NOMO-1 treated with dmso at 0.1 percent for 144 hours (cell line): ENCODE measurements around the gene FRMD4A.
A peak's percentile ranks its signal among the peaks of the same experiment; 100 is the strongest.
"Not testable (repeated sequence)": the region's sequence is repeated elsewhere in the genome, so short reads cannot be mapped to it uniquely, and the experiment has no call there.

Experiments used
- DNase-seq: peaks from one replicate; lab custom pipeline; 2025; ENCODE audit not compliant: unreplicated experiment; lab: John Stamatoyannopoulos, UW

The FRMD4A gene

DNA sequence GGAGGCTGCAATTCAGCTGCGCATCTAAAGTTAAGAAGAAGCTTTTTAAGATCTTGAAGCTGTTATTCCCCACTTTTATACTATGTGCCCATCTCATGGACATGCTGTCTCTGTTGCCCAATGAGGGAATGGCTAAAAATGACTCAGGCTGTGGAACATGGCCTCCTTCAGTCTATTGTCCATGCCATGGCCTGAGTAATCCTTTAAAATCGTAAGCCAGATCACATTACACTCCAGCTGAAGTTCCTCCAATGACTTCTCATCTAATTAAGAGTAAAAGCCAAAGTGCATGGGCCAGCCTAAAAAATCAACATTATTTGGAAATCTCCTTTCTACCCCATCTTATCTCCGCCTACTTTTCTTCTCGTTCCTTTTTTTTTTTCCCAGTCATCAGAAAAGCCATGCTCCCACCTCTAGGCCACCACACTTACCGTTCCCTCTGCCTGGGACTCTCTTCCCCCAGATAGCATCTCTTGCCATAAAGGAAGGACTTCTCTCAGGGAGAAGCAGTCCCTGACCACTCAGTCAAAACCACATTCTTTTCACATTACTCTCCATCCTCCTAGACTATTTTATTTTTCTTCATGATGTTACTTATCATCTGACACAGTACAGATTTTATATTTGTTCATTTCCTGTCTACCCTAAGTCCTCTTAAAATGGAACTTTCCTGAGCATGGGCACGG is 406.5 kb downstream of the FRMD4A start:
- no peak for DNase-seq

DNA sequence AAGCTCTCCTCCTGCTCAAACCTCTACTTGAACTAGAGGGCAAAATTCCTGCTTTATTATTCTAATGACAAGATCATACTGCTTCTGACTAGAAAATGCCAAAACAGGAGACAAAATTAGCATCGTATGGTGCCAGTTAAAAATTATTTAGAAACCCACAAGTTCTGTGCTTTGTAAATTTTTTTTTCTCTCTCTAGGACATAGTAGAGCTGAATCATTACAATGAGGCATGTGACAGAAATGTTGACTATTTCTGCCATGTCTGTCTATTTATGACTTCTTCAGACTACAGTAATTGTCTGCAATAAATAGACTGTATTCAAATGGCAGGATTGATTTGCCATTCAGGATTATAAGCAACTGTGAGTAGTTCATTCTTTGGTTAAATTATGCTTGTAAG is 408.1 kb downstream of the FRMD4A start:
- no peak for DNase-seq

DNA sequence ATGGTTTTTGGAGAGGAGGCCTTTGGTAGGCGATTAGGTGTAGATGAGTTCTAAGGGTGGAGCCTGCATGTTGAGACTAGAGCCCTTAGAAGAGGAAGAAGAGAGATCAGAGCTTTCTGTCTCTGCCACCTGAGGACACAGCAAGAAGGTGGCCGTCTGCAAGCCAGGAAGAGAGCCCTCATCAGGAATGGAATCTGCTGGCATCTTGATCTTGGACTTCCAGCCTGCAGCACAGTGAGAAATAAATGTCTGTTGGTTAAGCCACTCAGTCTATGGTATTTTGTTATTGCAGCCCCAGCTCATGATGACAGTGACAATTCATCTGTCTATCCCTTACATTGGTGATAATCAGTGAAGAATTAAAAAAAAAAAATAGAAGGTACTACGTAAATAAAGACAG is 408.8 kb downstream of the FRMD4A start:
- DNase-seq: no peak

DNA sequence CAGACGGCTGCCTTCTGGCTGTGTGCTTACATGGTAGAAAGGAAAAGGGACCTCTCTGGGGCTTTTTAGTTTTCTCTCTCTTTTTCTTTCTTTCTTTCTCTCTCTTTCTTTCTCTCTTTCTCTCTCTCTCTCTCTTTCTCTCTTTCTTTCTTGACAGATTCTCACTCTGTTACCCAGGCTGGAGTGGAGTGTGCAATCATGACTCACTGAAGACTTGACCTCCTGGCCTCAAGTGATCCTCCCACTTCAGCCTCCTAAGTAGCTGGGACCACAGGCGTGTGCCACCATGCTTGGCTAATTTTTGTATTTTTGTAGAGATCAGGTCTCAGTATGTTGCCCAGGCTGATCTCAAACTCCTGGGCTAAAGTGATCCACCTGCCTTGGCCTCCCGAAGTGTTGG is 409.6 kb downstream of the FRMD4A start:
- not testable (repeated sequence) for DNase-seq

DNA sequence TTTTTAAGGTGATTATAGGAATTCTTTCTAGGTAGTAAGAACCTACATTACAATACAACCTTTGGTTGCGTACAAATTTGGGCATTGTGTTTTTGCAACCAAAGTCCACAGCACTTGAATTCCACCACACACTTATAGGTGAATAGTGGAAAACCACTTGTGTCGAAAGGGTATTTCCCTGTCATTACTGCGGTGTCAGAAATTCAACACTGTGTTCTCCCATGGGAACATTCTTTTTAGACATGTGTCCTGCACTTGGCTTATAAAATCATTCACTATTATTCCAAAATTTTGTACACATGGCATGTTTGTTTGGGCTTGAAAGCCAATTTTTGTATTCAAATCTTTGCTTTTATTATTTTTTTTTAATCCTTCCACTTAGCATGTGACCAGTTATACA is 410.3 kb downstream of the FRMD4A start:
- no peak for DNase-seq

DNA sequence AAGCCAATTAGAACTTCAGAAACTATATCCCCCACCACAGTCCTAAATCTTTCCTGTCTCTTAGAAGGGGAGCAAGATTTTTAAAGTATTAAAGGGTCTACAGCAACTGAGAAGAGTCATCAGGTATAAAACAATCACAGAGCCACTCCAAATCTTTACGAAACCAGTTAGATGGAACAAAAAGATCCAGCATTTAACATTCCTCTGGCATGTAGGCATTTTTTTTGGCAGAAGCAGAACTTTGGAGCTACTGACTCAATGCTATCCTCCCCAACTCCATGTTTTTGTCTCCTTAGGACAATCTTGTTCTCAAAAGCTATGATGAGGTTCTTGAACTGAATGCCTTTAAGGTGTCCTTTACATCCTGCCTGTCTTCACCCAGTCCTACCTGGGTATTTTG is 410.7 kb downstream of the FRMD4A start:
- no peak for DNase-seq

DNA sequence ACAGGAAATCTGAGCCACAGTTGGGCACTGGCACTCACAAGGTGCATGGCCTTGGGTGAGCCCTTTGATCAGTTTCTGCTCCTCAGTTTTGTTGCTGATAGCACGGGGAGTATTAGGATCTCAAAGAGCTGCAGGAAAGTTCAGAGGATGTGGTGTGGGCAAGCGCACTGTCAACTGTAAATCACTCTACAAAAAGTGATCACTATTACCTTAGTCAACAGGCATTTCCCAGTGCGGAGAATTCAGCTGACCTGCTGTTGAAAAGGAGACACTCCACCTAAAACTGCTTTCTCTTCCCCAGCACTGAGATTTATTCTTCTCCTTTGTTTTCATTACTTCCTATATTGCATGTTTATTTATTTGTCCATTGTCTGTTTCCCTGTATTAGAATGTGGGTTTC is 412.9 kb downstream of the FRMD4A start:
- no peak for DNase-seq

DNA sequence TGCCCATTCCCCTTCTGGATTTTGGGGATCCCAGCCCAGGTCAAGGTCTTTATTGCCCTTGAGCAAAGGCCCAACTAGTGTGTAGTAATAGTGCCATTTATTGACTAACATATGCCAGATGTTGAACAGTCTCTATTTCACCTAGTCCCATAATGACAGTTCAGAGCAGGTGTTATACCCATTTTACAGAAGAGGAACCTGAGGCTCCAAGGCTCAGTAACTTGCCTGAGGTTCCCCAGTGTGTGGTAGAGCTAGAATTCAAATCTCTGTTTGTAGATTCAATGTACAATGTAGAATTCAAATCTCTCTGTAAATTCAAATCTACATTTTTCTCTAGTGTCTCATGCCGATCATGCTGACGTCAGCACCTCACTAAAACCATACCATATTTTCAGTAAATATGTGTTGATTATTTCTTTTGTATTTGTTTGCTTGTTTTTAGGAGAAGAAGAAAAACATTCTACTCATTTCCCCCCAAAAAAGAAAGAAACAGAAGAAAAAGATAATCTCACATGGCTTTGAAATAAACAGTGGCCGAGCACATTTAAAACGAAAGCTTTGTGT is 414.3 kb downstream of the FRMD4A start:
- no peak for DNase-seq

DNA sequence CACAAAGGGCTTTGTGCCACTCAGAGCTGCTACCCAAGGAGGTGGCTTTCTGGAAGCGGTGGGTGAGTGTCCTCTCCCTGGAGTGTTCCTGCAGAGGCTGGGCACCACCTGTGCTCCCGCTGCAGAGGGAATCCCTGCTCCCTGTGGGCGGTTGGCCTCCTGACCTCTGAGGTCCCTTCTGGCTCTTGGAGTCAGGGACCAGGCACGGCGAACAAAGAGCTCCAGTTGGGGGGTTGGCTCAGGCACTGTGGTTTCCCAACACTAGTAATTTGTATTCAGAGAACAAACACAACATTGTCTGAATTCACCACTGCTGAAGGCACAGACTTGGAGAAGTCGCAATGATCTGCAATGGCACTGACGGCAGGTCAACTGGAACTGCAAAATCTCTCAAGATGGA is 415.0 kb downstream of the FRMD4A start:
- no peak for DNase-seq

DNA sequence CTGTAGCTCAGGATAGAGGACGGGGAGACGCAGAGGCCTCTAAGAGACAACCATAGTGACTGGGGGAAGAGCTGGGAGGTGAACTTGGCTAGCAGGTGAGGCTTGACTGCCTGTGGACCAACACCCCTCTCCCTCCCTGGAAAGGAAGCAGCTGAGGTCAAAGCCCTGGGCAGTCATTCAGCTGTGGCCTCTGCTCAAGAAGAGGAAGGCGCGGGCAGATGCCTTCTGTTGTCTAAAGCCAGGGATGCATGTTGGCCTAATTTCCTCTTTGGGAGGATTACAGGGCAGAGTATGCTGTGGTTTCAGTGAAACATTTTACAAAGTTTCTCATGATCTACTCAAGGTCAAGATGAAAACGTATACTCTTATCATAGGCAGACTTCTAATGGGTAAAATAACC is 416.8 kb downstream of the FRMD4A start:
- no peak for DNase-seq

DNA sequence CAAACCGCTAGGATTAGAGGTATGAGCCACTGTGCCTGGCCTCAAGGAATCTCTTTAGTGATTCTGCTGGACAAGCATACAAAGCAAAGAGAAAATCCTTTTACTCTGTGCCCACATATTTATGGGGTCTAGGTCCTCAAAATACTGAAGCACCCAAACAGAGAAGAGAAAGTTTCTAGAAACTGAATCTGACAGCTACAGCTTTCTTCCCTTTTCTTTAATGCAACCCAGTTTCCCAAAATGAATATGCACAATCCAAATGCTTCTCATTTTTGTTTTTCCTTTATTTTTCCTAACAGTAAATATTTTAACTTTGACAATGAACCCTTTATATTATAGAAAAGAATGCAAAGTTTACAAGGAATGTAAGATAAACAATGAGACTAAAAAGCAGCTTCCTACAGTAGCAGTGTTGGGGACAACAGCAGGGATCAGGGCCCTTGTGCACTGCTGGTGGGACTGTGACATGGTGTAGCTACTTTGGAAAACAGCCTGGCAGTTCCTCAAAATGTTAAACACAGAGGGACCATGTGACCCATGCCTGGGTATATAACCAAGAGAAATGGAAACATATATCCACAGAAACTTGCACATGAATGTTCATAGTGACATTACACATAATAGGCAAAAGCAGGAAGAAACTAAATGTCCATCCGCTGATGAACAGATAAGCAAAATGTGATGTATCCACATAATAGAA is 418.8 kb downstream of the FRMD4A start:
- no peak for DNase-seq

DNA sequence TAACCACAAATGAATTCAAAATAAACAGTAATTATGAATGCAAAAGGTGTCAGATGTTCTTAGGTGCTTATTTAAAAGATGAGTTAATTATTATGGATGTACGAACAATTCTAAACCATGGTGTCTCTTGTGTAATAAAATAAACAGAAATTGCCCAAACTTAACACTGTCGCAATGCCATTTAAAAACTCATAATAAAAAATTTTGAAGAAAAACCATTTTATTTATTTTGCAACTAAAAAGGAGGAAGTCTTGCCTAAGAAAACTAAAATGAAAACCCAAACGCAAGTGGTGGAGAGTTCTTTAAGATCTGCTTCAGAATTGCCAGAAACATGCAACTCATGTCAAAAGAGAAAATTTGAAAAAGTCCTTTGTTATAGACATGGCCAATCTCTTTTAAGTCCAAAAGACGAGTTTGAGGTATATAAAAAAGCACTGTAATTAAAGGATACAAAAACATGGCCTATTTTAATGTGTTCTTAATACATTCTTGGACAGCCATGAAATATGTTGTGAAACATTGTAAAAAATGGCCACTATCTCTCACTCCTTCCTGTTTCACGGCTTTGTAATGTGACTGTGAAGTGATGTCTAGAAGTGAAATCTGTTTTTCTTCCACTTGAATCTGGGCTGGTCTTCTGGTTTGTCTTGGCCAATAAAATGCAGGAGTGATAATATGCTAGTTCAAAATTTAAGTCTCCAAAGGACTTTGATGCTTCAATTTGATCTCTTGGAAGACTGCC is 421.0 kb downstream of the FRMD4A start:
- peak; percentile 47 for DNase-seq

DNA sequence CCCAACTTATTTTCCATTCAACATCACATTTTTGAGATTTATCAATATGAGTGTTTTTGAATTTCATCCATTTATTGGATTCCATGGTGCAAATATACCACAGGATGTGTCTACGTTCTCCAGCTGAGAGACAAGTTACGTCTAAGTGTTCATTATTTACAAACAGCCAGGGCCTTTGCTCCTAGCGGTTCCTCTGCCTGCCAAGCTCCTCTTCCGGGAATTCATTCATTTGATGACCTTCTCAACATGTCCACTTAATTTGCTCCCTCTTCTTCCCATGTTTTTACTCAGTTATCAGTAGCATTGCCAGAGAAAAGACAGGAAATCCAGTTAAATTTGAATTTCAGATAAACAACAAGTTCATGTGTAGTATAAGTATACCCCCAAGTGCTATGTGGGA is 422.2 kb downstream of the FRMD4A start:
- no peak for DNase-seq

DNA sequence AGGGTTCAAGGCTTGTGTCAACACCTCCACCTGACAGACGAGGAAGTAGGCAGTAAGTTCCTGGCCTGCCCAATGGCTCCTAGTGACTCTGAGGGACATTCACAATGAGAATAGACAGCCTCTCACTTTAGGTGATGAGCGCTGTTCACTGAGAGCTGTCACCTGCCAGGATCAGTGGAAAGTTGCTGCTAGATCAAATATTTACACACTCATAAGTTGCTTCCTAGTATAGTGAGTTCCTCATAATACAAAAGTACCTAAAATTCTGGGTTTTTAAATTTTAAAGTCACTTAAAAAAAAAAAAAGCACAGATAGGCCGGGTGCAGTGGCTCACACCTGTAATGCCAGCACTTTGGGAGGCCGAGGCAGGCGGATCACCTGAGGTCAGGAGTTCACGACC is 423.2 kb downstream of the FRMD4A start:
- DNase-seq: no peak

DNA sequence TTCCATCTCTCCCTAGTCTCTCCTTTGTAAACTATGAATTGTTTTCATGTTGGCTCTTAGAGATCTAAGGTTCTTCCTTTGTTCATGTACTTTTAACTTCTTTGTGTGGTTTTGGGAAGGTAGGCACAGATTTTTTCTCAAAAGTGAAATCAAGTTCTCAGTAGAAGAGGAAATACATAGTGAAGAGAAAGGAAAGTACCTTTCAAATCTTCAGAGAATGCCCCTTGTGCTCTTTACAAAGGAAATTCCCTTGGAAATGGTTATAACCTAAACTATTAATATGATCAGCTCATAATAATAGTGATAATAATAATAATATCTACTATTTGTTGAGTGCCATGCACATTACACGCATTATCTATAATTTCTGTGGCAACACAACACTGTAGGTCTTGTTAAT is 425.4 kb downstream of the FRMD4A start:
- DNase-seq: no peak

DNA sequence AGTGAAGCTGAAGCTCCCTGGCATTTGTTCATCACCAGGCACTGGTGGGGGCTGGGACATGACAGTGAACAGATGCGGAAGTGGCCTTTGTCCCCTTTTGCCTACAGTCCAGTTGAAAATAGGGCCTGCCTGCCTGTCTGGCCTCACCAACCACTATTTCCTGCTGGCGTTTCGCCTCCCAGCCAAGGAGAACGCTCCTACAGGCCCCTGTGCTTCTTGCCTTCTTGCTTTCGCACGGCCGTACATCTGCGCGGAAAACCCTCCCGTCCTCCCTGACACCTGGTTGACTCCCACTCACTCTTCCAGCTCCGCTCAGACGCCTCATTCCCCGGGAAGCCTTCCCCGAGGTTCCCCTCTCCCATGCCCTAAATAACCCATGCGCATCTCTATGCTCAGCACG is 426.7 kb downstream of the FRMD4A start:
- no peak for DNase-seq

DNA sequence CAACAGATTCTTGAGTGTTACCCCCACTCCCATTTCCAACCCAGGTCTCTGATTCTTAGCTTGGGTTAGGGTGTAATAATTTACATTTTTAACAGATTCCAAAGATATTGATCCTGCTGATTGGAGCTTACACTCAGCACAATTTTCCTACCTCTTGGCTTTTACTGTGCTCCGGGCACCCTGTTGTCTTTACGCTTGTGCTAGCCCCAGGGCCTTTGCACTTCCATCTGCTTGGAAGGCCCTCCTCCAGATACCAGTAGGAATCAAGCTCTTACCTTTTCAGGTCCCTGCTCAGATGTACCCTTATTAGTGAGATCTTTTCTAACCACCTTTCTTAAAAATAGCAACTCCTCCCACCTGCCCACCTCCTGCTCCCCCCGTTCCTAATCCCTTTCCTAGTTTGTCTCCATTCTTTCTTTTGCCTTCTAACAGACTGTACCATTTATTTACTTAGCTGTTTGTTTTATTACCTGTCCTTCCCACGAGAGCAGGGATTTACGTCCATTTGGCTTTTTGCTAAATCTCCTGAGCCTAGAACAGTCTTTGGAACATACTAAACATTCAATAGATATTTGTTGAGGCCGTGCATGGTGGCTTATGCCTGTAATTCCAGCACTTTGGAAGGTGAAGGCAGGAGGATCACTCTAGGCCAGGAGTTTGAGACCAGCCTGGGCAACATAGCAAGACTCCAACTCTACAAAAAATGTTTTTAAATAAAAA is 427.7 kb downstream of the FRMD4A start:
- no peak for DNase-seq

DNA sequence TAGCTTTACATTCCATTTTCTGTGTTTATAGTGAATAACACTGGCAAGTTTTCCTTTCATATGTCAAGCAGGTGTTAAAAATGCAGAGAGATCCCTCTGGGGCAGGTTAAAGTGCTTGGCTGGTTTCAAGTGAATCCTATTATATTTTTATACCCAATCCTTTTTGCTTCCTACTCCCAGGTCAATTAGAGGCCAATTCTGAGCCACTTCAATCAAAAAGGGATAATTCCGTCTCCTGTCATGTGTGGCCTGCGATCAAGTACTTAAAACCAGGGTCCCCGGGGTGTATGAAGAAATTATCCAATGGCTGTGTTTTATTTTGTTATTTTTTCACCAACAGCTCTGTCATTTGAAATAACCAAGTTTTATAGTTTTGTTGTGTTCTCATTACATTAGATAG is 430.8 kb downstream of the FRMD4A start:
- no peak for DNase-seq

DNA sequence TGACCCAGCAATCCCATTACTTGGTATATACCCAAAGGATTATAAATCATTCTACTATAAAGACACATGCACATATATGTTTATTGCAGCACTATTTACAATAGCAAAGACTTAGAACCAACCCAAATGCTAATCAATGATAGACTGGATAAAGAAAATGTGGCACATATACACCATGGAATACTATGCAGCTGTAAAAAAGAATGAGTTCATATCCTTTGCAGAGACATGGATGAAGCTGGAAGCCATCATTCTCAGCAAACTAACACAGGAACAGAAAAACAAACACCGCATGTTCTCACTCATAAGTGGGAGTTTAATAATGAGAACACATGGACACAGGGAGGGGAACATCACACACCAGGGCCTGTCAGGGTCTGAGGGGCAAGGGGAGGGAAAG is 434.6 kb downstream of the FRMD4A start:
- not testable (repeated sequence) for DNase-seq

DNA sequence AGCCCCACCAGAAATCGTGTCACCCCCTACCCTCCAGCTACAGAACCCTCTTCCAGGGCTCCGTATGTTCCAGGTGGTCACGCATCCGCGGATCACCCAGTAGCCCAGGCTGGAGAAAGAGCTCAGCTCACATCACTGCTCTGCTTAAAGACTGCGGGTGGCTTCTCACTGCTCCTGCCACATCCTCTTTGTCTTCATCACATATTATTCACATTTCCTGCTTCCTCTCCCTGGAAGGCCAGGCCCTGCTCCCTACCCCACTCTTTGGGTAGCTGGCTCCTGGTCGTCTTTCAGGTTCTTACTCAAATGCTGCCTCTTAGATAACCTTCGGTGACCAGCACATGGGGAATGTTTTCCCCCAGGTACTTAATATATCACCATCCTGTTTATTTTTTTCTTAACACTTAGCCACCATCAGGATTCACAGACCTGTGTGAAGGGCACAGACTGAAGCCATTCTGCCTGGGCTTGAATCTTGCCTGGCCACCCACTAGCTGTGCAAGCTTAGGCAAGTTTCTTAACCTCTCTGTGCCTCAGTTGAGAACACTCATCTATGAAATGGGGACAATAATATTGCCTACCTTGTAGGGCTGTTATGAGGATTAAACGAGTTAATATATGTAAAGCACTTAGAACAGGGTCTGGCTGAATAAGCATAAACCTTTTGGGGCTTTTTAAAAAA is 436.2 kb downstream of the FRMD4A start:
- no peak for DNase-seq

DNA sequence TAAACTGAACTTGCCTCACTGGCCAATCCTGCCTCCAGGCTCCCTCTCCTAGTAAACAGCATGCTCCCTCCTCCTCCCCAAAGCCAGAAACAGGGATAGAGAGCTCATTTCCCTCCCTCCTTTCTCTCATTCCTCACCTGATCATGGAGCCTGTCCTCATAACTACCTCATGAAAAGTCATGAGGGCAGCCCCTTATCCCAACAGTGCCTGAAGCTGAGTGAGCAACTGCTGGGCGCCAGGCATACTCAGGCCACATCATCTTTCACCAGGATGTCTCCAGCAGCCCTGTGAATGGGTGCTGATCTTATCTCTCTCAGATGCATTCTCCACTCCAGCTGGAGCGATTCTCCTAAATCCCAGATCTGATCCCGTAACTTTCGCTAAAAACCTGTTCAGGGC is 436.8 kb downstream of the FRMD4A start:
- no peak for DNase-seq
